GM18519 (cell line): ENCODE measurements around the gene SLC26A4.

Experiments
- ATAC-seq: cut with Tn5 transposase; IDR thresholded peaks from one replicate; pipeline ENCODE4 v1.9.1; 2021; ENCODE audit warnings: mild to moderate bottlenecking, moderate library complexity; ENCODE audit not compliant: unreplicated experiment, low FRiP score

Gene SLC26A4

GRCh38 chr7:107693396-107693795, 32.8 kb downstream of the SLC26A4 start:
- ATAC-seq: no peak

- no peak for ATAC-seq
These were observed 33.8 kb downstream of the SLC26A4 start for GRCh38 chr7:107694386-107694785.

GRCh38 chr7:107696330-107696946, 35.8 kb downstream of the SLC26A4 start:
- ATAC-seq: no peak

- no peak for ATAC-seq
These were observed 36.9 kb downstream of the SLC26A4 start for GRCh38 chr7:107697321-107698049.

- no peak for ATAC-seq
These were observed 39.9 kb downstream of the SLC26A4 start for GRCh38 chr7:107700570-107700969.

- no peak for ATAC-seq
These were observed 40.6 kb downstream of the SLC26A4 start for GRCh38 chr7:107701191-107701590.

GRCh38 chr7:107703219-107703618, 42.6 kb downstream of the SLC26A4 start:
- ATAC-seq: no peak

GRCh38 chr7:107703872-107704271, 43.2 kb downstream of the SLC26A4 start:
- no peak for ATAC-seq

- no peak for ATAC-seq
These were observed 48.3 kb downstream of the SLC26A4 start for GRCh38 chr7:107708956-107709355.

- no peak for ATAC-seq
These were observed 50.7 kb downstream of the SLC26A4 start for GRCh38 chr7:107711301-107711700.

- ATAC-seq: no peak
These were observed 51.4 kb downstream of the SLC26A4 start for GRCh38 chr7:107712025-107712424.

- no peak for ATAC-seq
These were observed 52.3 kb downstream of the SLC26A4 start for GRCh38 chr7:107712896-107713295.

- no peak for ATAC-seq
These were observed 54.9 kb downstream of the SLC26A4 start for GRCh38 chr7:107715531-107715930.

GRCh38 chr7:107718456-107719193, 58.0 kb downstream of the SLC26A4 start:
- no peak for ATAC-seq

GRCh38 chr7:107721286-107721685, 60.7 kb downstream of the SLC26A4 start:
- no peak for ATAC-seq

GRCh38 chr7:107723255-107723654, 62.6 kb downstream of the SLC26A4 start:
- ATAC-seq: no peak

GRCh38 chr7:107725138-107725740, 64.6 kb downstream of the SLC26A4 start:
- ATAC-seq: no peak

- ATAC-seq: no peak
These were observed 65.9 kb downstream of the SLC26A4 start for GRCh38 chr7:107726356-107727130.

GRCh38 chr7:107728276-107728675, 67.6 kb downstream of the SLC26A4 start:
- ATAC-seq: no peak
